GM18507 (cell line): Measurements from ENCODE around the gene THSD8.

Experiments used
- DNase-seq: peaks from one replicate; pipeline ENCODE4 v3.0.0; 2011; ENCODE audit warnings: low read depth; ENCODE audit not compliant: insufficient read length; ENCODE audit errors: extremely low spot score
- FAIRE-seq: peaks from 2 replicates; lab custom pipeline; 2011; peaks lifted over from hg19 to GRCh38; lab: Jason Lieb, UNC

THSD8 gene

DNA sequence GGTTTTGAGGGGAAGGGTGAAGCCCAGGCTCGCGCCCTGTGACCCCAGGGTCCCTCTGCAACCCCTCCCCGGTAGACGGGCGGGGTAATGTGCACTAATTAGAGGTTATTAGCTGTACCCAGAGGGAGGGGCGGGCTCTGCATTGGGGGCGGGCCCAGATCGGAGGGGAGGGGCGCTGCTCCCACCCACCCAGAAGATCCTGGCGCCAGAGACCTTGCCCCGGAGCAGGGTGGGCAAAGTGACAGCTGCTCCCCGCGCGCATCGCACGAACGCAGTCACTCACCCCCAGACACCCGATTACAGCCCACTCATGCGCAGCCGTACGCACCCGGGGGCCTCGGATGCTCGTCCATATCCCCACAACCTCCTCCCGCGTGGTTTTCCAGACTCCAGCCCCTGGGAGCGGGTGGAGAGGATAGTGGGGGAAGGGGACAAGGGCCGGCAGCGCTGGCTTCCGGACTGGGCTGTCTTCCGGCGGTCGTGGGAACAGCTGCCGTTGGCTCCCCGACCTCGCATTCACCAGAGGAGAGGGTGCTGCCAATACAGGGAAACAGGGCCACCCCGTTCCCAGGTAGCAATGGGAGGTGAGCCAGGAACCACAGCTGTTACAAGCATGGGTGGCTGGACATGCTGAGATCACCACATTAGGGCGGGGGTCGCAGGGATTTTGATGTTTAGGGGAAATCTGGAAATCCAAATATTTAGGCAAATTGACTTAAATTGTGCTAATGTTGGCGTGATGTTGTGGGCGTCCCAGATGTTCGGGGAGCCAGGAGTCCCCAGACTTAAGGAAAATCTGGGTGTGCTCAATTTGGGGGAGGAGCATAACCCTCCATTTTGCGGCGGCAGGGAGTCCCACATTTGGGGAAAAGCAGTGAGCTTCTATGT lies 23.6 kb upstream of the THSD8 start:
- DNase-seq (no peak), FAIRE-seq (peak; percentile 56)

DNA sequence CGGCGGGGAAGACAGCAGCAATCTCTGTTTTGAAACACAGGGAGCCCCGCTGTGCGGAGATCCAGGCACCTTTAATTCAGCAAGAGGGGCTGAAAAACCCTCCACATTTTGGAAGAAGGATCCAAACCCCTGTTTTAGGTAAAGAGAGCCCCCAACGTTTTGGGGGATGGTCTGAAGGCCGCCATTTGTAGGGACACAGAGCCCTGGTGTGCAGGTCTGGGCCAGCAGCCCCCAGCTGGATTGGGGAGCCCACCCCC lies 23.0 kb upstream of the THSD8 start:
- FAIRE-seq = no peak
- DNase-seq = no peak

DNA sequence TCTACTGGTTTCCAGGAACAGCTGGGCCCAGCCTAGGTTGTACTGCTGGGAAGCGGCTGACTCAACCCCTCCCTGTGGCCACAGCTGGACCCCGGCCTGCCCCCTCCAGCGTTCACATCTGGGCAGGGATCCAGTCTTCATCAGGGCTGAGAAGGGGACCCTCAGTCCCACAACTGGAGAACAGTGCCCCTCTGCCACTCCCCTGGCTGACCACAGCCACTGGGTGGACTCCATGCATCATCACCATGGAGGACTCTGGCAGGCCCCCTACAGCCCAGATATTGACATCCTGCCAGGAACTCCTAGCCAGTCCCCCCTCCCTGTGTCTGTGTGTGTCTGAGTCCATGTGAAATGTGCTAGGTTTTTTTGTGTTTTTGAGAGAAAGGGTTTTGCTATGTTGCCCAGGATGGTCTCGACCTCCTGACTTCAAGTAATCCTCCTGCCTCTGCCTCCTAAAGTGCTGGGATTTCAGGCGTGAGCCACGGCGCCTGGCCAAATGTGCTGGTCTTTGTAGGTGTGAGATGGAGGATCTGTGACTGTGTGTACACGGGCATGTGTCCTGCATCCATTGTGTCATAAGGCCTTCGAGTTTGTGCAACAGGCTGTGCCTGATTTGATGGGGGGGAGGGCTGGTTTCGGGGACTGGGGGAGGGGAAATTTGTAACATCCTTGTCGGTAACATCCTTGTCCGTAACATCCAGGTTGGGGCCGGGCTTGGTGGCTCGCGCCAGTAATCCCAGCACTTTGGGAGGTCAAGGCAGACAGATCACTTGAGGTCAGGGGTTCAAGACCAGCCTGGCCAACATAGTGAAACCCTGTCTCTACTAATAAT lies 22.5 kb upstream of the THSD8 start:
- DNase-seq (no peak), FAIRE-seq (peak; percentile 51)

DNA sequence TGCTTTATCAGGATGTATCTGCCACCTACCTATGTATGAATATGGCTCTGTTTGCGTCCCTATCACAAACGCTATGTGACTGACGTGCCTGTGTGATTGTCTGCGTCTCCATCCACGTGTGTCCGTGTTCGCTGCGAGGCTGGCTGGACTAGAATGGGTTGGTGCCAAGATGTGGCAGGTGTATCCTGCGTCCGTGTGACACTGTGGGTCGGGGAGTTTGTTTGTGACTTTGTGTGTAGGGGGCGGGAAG lies 19.8 kb upstream of the THSD8 start:
- FAIRE-seq (no peak), DNase-seq (no peak)

DNA sequence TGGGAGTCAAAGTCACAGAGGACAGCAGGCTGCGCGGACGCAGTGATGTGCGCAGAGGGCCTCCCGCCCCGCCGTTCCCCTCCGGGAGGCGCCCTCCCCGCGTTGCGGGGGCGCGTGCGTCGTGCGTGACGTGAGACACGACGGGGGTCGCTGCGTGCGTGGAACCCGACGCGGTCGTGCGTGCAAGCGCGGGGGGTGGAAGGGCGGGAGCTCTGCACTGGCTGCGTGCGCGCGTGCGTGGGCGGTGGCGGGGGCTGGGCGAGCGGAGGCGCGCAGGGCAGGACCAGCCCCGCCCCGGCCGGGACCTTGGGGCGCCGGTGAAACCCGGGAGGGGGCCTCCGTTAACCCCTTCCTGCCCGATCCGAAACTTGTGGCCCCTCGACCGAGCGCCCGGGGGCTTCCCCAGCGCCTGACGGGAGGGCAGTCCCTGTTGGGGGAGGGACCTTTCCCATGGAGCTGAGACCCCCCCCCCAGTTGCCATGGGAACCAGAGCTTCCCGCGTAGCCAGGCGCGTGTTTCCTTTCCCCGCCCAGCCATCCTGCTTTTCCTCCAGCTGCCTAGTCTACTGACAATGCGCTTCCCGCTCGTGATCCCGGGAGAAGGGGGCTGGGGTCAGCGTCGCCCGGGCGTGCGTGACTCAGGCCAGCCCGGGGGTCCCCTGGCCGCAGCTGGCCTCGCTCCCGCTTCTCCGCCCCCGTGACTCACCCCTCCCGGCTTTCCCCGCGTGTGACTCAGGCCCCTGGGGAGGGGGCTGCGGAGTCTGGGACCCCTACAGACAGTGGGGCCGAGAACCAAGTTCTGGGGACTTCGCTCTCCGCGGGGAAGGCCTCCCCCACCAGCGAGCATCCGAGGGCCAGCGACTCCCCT lies 19.2 kb upstream of the THSD8 start:
- DNase-seq = no peak

DNA sequence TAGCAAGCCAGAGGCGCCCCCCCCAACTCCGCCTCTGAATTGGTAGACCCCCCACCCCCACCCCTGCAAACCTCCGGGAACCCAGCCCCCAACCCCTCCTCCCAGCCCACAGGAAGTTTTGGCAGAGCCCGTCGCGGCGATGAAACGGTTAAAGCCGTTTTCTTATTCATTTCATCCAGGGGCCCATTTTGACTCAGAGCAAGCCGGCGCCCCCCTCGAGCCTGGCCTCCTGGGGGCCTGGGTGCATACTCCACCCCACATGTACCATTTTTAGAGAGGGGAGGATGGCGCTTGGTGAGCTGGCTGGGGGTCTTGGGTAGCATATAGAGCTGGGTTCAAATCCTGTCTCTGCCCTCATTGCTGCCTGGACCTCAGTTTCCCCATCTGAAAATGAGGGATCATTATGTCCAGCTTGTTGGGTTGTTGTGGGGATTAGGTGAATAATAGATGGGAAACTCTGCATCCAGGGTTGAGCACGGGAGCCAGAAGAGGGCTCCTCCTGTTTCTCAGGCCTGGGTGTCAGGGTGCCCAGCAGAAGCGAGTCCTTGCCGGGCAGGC lies 18.5 kb upstream of the THSD8 start:
- FAIRE-seq (no peak), DNase-seq (no peak)

More for the DNA sequence above, 19.2 kb upstream of the THSD8 start:
- FAIRE-seq = peak; percentile 58

DNA sequence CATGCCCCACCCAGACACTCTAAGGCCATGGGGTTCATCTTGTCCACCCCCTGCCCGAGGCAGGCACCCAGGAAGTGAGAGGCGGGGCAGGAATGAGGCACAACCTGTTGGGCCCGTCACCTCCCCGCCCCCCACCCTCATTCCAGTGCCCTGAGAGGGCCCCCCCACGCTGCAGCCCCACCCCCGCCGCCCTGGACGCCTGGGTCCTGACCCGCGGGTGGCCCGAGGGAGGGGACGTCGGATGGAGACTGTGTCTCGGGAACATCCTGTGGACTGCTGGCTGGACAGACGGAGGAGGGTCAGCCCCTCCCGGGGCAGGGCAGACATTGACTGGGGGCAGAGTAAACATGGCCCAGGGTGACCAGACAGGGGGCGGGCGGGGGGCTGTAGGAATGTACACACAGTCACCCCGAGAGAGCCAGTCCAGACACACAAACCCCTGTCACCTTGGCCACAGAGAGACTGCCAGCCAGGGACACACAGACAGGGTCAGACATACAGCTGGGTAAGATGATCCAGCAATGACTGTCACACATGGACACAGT lies 17.9 kb upstream of the THSD8 start:
- DNase-seq (no peak), FAIRE-seq (no peak)

DNA sequence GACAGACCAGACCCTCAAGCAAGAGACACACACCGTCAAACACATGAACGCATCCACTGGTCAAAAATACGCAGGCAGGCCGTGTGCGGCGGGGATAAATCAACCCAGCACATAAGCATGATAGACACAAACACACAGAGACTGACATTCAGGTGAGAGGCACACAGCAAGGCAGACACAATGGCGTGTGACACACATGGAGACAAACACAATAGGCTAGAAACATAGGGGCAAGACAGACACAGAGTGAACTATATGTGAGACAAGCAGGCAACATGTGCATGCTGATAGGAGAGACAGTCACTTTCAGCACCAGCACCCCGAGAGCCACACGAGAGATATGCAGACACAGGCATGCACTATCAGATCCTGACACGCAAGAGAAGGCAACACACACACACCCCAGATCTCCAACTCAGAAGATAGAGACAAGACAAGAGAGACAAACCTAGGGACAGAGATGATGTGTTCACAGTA lies 17.4 kb upstream of the THSD8 start:
- DNase-seq (no peak), FAIRE-seq (no peak)

DNA sequence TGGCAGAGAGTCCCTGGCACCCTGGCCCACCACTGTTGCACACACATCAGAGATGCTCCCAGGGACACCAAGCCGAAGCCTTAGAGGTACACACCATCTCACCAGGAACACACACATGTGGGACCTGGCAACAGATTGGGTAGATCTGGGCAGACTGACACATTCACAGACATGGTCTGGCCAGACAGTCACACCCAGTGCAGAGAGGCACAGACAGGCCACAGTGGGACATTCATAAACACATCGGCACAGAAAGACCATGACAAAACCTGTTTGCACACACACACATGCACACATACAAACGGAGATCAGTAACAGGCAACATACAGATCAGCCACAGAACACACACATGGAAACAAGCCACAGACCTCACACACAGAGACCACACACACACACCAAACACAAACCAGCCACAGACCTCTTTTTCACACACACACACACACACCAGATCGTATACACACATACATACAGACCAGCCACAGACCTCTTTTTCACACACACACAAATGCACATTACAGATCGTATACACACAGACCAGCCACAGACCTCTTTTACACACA lies 16.9 kb upstream of the THSD8 start:
- DNase-seq = no peak
- peak; percentile 52 for FAIRE-seq

DNA sequence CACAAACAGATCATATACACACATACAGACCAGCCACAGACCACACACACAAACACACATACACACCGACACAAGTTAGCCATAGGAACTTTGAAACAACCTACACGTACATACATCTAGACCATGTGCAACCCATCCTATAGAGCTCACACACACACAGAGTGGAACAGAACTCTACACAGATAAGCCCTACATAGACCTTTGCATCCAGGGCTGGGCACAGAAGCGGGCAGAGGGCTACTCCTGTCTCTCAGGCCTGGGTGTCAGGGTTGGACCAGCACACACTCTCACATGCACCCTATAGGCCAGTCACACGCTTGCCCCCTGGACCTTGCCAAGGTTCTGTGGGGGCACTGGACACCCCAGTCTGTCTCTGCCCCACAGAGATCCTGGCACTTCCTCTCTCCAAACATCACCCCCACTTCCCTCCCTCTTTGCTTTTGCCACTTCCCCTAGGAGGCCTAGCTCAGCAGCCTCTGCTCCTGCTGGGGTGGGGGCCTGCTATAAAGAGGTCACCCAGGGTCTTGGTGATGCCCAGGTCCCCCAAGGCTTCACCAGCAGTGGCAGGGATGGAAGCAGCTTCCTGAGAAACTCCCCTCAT lies 16.3 kb upstream of the THSD8 start:
- FAIRE-seq (no peak), DNase-seq (no peak)

DNA sequence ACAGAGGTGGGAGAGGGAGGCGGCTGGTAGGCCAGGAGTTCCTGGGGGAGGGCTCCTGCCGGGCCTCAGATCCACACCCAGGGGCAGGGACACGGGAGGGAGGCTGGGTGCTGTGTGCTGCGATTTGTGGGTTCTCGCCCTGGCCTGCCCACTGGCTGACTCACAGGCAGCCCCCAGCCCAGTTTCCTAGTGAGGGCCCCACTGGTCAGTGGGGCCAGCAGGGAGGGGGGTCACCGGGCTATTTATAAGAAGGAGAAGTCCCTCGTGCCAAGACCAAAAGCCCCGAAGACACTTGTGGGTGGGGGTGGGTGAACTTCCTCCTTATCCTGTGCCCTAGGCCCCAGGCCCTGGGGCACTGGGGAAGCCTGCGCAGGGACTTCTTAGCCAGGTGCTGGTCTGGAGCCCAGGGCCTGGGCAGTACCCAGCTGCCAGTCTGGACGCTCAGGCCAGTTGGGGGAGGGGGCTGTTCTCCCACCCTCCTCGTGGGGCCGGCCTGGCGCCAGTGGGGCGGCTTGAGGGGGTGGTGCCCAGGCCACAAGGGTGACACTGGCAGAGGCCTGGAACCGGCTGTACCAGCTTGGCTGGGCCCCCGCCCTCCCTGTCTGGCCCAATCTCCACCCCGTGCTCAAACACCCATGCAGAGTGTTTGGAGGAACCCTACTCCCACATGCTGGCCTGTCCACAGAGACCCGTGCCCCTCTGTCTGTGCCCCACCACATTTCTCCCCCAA lies 15.6 kb upstream of the THSD8 start:
- no peak for DNase-seq
- FAIRE-seq = no peak

DNA sequence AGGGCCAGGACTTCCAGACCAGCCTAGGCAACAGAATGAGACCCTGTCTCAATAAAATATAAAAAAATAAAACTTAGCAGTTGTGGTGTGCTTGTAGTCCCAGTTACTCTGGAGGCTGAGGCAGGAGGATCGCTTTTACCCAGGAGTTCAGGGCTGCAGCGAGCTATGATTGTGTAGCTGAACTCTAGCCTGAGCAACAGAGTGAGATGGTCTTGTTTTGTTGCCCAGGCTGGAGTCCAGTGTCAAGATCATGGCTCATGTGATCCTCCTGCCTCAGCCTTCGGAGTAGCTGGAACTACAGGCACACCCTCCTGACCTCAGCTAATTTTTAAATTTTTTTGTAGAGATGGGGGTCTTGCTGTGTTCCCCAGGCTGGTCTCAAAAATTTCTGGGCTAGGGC lies 14.9 kb upstream of the THSD8 start:
- FAIRE-seq = no peak
- DNase-seq = no peak

DNA sequence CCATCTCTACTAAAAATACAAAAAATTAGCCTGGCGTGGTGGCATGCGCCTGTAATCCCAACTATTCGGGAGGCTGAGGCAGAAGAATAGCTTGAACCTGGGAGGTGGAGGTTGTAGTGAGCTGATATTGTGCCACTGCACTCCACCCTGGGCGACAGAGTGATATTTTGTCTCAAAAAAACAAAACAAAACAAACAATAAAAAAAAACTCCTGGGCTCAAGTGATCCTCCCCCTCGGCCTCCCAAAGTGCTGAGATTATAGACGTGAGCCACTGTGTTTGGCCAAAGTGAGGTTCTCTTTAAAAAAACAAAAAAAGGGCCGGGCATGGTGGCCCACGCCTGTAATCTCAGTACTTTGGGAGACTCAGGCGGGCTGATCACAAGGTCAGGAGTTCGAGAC lies 14.4 kb upstream of the THSD8 start:
- FAIRE-seq (no peak), DNase-seq (no peak)

DNA sequence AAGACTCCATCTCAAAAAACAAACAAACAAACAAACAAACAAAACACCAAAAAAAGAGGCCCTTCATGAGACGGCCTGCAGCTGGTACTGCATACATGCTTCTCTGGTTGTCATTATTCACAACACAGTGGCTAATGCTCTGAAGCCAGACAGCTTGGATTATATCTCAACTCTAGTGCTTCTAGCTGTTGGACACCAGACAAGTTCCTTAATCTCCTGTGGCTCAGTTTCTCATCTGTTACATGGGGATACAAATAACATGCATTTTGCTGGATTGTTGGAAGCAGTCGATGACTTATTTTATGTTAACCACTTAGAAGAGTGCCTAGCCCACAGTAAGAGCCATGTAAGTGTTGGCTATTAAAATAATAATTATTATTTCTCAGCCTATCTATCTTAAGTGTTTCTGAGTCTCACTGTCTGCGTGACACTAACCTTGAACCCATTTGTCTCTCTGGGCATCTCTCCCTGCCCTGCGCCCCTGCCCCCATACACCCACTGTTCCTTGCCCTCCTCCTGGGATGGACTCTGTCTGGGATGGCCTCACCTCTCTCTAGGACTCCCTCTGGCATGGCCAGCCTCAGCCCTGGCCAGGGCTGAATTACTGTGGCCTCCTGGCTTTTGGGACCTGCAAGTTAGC lies 13.7 kb upstream of the THSD8 start:
- no peak for DNase-seq
- no peak for FAIRE-seq

DNA sequence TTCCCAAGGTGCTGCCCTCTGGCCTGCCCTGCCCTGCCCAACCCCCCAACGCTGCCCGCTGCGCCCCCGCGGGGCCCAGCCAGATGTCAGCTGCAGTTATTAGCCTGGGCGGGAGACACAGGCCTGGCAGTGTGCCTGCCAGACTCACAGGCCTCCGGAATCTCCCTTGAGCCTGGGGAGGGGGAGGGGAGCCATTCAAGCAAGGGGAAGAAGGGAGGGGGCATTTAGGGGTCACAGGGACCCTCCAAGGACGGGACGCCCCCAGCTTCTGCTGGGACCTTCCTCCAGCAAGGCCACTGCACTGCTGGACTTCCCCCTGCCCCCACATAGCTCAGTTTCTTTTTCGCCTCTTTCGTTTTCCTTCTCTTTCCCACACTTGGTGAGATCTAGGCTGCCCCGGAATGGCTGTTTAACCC lies 13.2 kb upstream of the THSD8 start:
- DNase-seq = no peak
- FAIRE-seq = peak; percentile 81

DNA sequence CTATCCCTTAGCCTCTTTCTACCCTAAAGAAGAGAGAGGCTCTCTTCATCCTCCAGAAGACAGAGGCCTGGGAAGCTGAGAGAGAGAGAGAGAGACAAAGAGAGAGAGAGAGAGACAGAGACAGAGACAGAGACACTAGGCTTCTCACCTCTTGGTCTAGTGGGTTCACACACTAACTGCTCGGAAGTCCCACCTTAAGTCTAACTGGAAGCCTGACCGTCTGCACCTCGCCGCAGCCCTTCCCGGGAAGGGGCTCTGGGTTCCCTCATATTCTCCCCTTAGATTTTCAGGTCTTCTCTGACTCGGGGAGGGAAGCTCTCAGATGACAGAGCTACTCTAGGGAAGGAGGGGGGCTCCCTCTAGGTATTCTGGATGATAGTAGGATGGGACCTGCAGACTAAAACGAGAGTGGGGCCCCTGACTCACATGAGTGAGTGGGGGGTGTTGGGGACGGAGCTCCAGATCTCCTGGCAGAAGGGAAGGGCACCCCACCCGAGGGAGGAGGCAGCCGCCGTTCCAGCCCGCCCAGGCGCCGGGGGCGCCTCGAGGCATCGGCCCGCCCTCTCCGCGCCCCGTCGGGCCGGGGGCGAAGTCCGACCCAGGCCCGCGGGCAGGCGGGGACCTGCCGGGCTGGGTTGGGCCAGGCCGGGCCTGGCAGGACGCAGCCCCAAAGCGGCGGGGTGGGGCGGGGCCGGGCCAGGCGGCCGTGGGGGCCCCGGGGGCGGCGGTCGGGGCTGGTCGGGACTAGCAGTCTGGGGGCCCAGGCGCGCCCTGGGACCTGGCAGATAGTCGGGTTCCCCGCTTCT lies 12.6 kb upstream of the THSD8 start:
- no peak for DNase-seq
- FAIRE-seq = no peak
